Epithelial cell of esophagus (primary cell): ENCODE results near the gene TGFBR2.
A peak's percentile ranks its signal among the peaks of the same experiment; 100 is the strongest.

Experiments used
- DNase-seq: peaks from one replicate; pipeline ENCODE4 v3.0.0; 2010; ENCODE audit warnings: low read depth
- H3K4me3 ChIP-seq: 2 replicates; pipeline ENCODE4 v1.5.1; 2011; ENCODE audit warnings: mild to moderate bottlenecking, low read length, control low read depth
- CTCF ChIP-seq: IDR thresholded peaks from 2 replicates; pipeline ENCODE4 v1.5.1; 2011; ENCODE audit warnings: low read depth, mild to moderate bottlenecking, low read length, control low read depth, inconsistent platforms; ENCODE audit not compliant: insufficient read depth; ENCODE audit errors: missing control alignments

Gene TGFBR2

GRCh38 chr3:30704931-30705890 lies 98.8 kb downstream of the TGFBR2 start:
- no peak for TF ChIP-seq CTCF
- no peak overlapping the region for H3K4me3 ChIP-seq
- no peak for DNase-seq

DNA sequence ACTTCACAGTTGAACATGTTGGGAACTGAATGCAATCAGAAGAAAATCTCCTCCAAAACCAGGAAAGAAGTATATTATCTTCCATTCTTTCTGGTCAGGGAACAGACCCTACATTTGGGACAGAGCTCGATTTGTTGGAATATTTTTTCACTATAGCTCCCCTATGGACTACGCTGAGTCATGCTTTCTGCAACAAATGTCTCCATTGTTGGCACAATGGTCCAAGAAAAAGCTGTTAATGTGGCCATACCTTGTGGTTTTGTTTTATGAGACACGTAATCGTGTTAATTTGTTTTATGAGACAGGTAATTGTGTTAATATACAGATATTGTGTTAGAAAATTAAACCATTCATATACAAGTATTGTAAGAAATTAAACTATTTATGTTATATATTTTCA lies 101.4 kb downstream of the TGFBR2 start:
- DNase-seq: no peak
- TF ChIP-seq CTCF: no peak
- H3K4me3 ChIP-seq: no peak overlapping the region

DNA sequence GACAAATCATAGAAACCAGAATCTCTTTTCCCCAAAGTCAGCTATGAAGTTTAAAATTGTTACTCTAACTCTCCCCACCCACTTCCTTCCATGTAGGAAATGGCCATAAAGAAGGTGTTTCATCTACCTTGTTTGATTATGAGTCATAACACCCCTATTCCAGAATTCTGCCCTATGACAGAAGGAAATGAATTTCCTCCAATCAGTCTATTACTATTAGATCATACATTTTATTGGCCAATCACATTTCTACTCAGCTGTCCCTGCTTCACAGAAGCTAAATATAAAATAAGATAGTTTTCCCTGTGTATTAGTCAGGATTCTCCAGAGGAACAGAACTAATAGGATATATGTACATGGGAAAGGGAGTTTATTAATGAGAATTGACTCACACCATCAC lies 102.1 kb downstream of the TGFBR2 start:
- peak; percentile 20 for DNase-seq
- H3K4me3 ChIP-seq: no peak overlapping the region
- no peak for TF ChIP-seq CTCF

- H3K4me3 ChIP-seq: no peak overlapping the region
- TF ChIP-seq CTCF: no peak
- DNase-seq: no peak
These were observed 103.6 kb downstream of the TGFBR2 start for GRCh38 chr3:30710017-30710416.

GRCh38 chr3:30711151-30711550 lies 104.8 kb downstream of the TGFBR2 start:
- H3K4me3 ChIP-seq: no peak overlapping the region
- no peak for DNase-seq
- no peak for TF ChIP-seq CTCF

DNA sequence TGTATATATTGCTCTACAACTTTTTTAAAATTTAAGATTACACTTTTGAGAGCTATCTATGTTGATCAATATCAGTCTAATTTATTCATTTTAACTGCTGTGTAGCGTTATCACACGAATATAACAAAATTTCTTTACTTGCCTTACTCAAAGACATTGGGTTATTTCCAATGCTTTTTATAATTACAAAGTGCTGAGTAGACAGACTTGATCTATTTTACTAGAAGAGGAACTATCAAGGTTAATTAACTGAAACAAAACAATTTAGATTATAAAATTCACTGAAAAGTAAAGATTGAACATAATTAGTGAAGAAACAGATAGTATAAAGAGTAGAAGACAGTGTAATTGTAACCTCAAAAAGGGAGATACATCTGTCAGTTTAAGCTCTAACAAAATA lies 105.5 kb downstream of the TGFBR2 start:
- DNase-seq: no peak
- TF ChIP-seq CTCF: no peak
- no peak overlapping the region for H3K4me3 ChIP-seq

- no peak for TF ChIP-seq CTCF
- no peak overlapping the region for H3K4me3 ChIP-seq
- DNase-seq: no peak
These were observed 106.6 kb downstream of the TGFBR2 start for GRCh38 chr3:30712991-30713390.
